PFSK-1 (cell line): ENCODE measurements around the gene OPCML.

Experiments
- FOXP2 ChIP-seq: optimal IDR thresholded peaks from 2 replicates; pipeline ENCODE3; 2011; ENCODE audit warnings: borderline replicate concordance, control low read depth, inconsistent platforms; ENCODE audit not compliant: insufficient read depth; ENCODE audit errors: extremely low read length, extremely low read depth
- POLR2AphosphoS5 ChIP-seq: IDR thresholded peaks from 2 replicates; pipeline ENCODE4 v1.6.1; 2012; ENCODE audit warnings: low read depth, mild to moderate bottlenecking, control low read depth, low read length, moderate library complexity
- SIN3A ChIP-seq: IDR thresholded peaks from 2 replicates; pipeline ENCODE4 v1.6.1; 2012; ENCODE audit warnings: mild to moderate bottlenecking, low read length, moderate library complexity, borderline replicate concordance; ENCODE audit not compliant: insufficient read depth
- TAF1 ChIP-seq: IDR thresholded peaks from 2 replicates; pipeline ENCODE4 v1.6.1; 2012; ENCODE audit warnings: low read length, control low read depth, borderline replicate concordance; ENCODE audit not compliant: insufficient read depth
- TF ChIP-seq, protein P1 (sequence below), 2 experiments: IDR thresholded peaks; 2 replicates each; pipeline versions ENCODE4 v1.6.1 to v1.8.0; 2011 to 2012; ENCODE audit warnings: low read depth in 2 of 2, low read length in 2 of 2, control low read depth in 1 of 2, inconsistent platforms in 1 of 2, mild to moderate bottlenecking in 1 of 2, moderate library complexity in 1 of 2; ENCODE audit not compliant: insufficient read depth in 1 of 2

The OPCML gene

DNA sequence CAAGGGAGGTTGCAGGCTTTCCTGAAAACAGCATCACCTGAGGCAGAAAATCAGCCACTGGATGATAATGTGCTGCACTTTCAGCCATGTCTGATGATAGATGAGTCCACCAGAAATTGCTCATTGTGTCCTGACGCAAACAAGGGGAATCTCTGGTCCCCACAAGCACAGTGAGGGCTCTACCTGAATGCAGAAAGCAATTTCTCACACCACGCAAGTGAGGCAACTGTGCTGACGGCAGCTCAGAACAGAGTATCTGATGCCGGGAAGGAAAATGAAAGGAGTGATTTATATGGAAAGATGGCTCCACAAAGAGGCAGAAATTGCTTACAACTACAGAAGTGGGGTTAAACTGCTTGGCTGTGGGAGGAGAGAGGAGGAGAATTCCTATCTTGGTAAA lies 867.1 kb downstream of the OPCML start:
- TF ChIP-seq FOXP2 (no peak), POLR2AphosphoS5 (no peak), TAF1 (no peak), SIN3A (no peak)
- TF ChIP-seq, protein P1, sequence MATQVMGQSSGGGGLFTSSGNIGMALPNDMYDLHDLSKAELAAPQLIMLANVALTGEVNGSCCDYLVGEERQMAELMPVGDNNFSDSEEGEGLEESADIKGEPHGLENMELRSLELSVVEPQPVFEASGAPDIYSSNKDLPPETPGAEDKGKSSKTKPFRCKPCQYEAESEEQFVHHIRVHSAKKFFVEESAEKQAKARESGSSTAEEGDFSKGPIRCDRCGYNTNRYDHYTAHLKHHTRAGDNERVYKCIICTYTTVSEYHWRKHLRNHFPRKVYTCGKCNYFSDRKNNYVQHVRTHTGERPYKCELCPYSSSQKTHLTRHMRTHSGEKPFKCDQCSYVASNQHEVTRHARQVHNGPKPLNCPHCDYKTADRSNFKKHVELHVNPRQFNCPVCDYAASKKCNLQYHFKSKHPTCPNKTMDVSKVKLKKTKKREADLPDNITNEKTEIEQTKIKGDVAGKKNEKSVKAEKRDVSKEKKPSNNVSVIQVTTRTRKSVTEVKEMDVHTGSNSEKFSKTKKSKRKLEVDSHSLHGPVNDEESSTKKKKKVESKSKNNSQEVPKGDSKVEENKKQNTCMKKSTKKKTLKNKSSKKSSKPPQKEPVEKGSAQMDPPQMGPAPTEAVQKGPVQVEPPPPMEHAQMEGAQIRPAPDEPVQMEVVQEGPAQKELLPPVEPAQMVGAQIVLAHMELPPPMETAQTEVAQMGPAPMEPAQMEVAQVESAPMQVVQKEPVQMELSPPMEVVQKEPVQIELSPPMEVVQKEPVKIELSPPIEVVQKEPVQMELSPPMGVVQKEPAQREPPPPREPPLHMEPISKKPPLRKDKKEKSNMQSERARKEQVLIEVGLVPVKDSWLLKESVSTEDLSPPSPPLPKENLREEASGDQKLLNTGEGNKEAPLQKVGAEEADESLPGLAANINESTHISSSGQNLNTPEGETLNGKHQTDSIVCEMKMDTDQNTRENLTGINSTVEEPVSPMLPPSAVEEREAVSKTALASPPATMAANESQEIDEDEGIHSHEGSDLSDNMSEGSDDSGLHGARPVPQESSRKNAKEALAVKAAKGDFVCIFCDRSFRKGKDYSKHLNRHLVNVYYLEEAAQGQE (IDR thresholded peaks at IDR 0.05; ENCODE audit: insufficient read depth in 1 of 2, low read depth in 2 of 2, low read length in 2 of 2): no peak

DNA sequence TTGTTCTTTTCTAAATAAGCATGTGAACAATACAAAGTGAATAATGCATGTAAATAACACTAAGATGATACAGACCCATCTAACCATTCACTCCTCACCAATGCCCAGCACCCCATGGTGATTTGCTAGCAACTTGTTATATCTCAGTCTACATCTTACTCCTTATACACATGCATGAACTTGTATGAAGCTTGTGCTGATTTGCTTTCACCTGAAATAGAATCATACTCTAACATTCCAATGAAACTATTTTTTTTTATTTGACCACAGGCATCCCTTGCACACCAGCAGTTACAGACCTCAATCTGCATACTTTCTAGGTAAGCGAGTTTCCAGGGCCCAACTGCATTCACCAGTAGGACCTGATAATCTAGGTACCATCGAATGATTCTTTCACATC lies 873.6 kb downstream of the OPCML start:
- TF ChIP-seq SIN3A: no peak
- no peak for TF ChIP-seq POLR2AphosphoS5
- TF ChIP-seq, protein P1 (IDR thresholded peaks at IDR 0.05; ENCODE audit: insufficient read depth in 1 of 2, low read depth in 2 of 2, low read length in 2 of 2): no peak
- no peak for TF ChIP-seq FOXP2

DNA sequence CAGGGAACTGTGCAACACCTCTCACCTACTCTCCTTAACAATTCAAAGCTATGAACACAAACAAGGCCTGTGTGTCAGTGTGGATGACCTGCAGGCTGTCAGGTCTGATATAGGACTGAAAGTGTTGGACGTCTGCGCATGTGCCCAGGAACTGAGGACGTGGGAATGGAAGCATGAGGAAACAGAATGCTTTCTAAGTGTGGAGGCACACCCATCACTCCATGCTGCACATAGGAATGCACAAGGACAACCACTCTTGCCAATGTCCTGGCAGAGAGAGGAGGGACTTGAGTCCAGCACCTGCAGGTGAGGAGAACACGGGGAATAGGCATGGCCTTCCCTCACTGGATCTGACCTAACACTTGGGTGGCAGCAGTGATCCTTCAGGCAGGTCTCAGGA lies 874.3 kb downstream of the OPCML start:
- no peak for TF ChIP-seq SIN3A
- TF ChIP-seq FOXP2: no peak
- TF ChIP-seq, protein P1 (IDR thresholded peaks at IDR 0.05; ENCODE audit: insufficient read depth in 1 of 2, low read depth in 2 of 2, low read length in 2 of 2): no peak
- TF ChIP-seq POLR2AphosphoS5: no peak

DNA sequence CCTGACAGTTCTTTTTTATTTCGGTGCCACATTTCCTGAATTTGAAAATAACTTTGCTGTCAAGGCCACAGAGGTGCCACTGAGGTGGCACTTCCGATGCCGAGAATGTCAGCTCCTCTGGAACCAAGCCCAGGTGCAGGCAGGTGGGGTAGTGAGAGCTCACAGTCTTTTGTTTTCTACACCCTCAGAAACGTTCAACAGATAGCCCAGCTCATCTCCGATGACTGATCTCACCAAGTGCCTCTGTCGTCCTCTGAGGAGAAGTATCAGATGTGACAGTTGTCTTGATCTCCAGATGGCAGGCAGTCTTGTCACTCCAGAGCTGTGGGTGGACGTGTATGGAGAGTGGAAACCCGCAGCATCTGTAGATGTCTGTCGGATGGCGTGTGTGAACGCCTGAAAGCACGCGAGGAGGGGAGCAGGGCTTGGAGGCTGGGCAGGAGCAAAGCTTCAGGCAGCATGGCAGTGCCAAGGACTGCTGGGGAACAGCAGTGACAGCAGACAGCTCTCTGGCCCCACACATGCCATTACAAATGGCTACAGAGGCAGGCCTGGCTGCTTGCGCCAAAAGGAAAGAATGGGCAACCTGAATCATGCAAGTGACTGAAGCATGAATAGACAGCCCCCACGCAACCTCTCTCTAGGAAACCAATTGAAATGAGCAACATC lies 877.0 kb downstream of the OPCML start:
- TF ChIP-seq POLR2AphosphoS5: no peak
- TF ChIP-seq, protein P1 (IDR thresholded peaks at IDR 0.05; ENCODE audit: insufficient read depth in 1 of 2, low read depth in 2 of 2, low read length in 2 of 2): no peak
- no peak for TF ChIP-seq TAF1
- TF ChIP-seq FOXP2: no peak
- no peak for TF ChIP-seq SIN3A

DNA sequence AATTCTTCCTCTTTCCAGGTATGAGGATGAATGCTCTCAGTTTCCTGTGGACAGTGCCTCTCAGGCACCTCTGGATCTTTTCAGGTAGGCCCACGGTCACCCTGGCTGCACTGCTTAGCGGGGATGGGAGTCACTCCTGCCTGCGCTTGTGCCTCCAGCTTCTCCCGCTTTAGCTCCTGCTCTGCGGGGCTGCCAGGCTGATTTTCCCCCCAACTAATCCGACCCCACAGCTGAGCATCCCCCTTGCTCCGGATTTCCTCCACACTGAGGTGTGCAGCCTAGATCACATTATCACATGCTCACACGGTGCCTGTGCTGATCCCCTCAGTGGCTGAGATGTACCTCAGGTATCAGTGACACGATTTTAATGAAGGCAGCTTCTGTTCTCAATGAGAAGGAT lies 879.1 kb downstream of the OPCML start:
- no peak for TF ChIP-seq TAF1
- TF ChIP-seq FOXP2: no peak
- TF ChIP-seq POLR2AphosphoS5: no peak
- TF ChIP-seq SIN3A: no peak
- TF ChIP-seq, protein P1 (IDR thresholded peaks at IDR 0.05; ENCODE audit: insufficient read depth in 1 of 2, low read depth in 2 of 2, low read length in 2 of 2): no peak
